GM18861 (cell line): Measurements from ENCODE around the gene CSMD2.

Experiments
- ATAC-seq: cut with Tn5 transposase; IDR thresholded peaks from one replicate; pipeline ENCODE4 v1.9.1; 2021; ENCODE audit not compliant: unreplicated experiment

CSMD2 gene

GRCh38 chr1:33575324-33575879, 589.6 kb downstream of the CSMD2 start:
- ATAC-seq: no peak

GRCh38 chr1:33573661-33574060, 591.4 kb downstream of the CSMD2 start:
- ATAC-seq: no peak

DNA sequence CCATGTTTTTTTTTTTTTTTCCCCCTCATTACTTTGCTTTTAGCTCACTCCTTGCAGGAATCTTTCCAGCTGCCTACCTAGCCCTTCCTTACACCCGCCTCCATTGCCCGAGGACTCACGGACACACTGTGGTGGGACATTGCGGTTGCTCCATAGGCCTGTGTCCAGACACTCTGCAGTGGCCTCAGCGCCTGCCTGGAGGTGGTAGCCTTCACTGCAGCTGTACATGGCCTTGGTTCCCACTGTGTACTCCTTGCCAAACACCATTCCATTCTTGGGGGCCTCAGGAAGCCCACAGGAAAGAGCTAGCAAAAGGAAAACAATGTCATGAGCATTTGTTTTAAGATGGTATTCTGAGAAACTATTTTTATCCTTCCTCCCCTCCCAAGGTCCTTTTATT, 592.6 kb downstream of the CSMD2 start:
- no peak for ATAC-seq

GRCh38 chr1:33569331-33569730, 595.7 kb downstream of the CSMD2 start:
- ATAC-seq: no peak

GRCh38 chr1:33563699-33564098, 601.3 kb downstream of the CSMD2 start:
- no peak for ATAC-seq

GRCh38 chr1:33562563-33562962, 602.5 kb downstream of the CSMD2 start:
- ATAC-seq: no peak

- ATAC-seq: no peak
Observed at GRCh38 chr1:33561576-33561975, 603.5 kb downstream of the CSMD2 start.

- ATAC-seq: no peak
Observed at GRCh38 chr1:33560680-33561079, 604.4 kb downstream of the CSMD2 start.

DNA sequence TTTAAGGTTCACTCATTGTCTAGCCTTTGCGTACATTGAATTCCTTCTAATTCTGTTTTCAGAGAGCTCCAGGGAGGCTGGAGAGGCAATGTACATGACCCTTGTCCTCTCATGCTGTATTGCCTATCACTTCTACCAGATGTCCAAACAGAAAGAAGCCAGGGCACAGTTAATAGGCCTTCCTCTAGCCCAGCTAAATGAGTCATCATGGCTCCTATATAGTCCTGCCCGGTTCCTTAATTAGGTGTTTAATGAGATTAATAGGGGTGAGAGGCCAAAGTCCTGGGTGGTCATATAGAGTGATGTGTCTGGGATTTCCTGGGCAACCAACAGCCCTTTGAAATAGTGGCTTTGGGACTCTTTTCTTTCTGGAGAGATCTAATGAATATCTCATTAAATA, 616.3 kb downstream of the CSMD2 start:
- ATAC-seq: no peak

GRCh38 chr1:33548319-33548718, 616.7 kb downstream of the CSMD2 start:
- ATAC-seq: no peak

DNA sequence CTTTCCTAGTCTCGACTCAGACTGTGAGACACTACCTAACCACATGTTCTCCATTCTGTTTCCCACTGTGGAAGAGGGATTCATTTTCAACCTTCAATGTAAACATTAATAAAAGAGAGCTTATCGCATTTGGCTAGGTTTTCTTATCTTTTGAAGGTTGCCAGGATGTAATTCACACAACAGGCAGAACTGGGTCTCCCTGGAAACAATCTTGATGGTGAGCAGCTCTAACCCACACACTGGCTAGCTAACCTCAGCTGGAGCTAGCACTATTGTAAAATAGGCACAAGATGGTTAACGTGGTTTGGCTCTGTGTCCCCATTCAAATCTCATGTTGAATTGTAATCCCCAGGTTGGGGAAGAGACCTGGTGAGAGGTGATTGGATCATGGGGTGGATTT, 617.5 kb downstream of the CSMD2 start:
- no peak for ATAC-seq

GRCh38 chr1:33541966-33542365, 623.1 kb downstream of the CSMD2 start:
- no peak for ATAC-seq

DNA sequence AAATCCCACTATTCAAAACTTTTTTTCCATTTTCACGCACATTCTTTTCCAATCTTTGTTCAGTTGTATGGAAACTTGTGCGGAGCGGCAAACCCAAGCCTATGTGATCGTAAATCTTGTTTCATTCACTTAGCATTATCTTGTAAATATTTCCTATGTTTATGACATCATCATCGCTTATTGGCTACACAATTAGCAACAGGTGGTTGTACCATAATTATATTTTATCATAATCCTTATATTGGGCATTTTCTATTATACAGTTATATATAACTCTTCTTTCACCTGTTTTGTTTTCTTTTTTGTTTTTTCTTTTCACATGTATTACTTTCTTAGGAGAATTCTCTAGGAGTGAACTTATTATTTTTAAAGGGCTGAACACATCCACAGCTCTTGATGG, 627.1 kb downstream of the CSMD2 start:
- no peak for ATAC-seq

- ATAC-seq: no peak
Observed at GRCh38 chr1:33535334-33535733, 629.7 kb downstream of the CSMD2 start.

DNA sequence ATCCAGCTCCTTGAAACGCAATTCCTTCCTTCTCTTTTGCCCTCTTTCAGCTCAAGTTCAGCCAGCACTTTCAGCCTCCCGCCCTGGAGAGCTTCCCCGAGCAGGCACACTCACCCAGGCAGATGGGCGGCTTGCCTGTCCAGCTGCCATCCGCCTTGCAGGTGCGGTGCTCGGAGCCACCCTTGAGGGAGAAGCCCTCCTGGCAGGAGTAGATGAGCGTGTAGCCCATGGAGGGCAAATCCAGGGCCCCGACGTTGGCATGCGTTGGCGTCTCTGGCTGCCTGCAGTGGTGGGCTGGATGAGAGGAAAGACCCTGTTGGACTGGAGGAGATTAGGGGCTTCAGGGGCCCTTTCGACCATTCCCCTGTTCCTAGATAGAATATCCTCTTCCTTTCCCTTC, 632.1 kb downstream of the CSMD2 start:
- no peak for ATAC-seq

DNA sequence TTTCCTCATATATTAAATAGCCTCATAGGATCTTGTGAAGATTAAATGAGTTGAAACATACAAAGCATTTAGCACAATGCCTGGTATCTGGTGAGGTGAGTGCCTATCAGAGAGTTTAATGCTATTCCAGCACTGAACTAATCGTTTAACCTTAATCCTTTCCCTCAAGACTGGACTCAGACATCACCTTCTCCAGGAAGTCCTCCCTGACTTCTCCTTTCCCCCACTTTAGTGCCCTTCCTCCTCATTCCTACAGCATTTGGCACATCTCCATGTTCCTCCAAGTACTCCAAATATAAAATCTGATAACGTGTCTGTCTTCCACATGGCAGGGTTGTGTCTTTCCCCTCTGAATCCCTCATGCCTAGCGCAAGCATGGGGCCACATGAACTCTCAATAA, 632.8 kb downstream of the CSMD2 start:
- no peak for ATAC-seq

DNA sequence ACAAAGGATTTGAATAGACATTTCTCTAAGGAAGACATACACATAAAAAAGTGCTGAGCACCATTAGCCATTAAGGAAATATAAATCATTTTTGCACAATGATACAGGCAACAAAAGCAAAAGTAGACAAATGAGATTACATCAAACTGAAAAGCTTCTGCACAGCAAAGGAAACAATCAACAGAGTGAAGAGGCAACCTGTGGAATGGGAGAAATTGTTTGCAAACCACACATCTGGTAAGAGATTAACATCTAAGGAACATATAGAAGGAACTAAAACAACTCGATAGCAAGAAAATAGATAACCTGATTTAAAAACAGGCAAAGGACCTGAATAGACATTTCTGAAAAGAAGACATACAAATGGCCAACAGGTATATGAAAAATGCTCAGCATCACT, 635.1 kb downstream of the CSMD2 start:
- no peak for ATAC-seq

- no peak for ATAC-seq
Observed at GRCh38 chr1:33527934-33528333, 637.1 kb downstream of the CSMD2 start.

DNA sequence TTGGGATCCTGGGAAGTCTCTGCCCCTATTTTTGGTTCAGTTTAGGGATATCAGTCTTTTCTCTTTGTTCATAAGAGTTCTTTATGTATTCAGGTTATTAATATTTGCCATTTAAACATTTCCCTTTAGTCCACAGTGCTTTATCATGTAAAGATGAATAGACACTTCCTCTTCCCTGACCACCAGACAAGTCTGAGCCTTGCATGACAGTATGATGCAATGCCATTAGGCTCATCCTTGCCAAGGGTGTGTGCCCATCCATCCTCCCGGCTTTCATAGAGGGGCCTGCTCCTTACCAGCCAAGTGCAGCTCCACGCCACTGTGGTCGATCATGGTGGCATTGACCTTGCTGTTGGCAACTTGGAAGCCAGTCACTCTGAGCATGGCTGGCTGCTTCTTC, 640.4 kb downstream of the CSMD2 start:
- no peak for ATAC-seq

- ATAC-seq: no peak
Observed at GRCh38 chr1:33519240-33519884, 645.7 kb downstream of the CSMD2 start.

DNA sequence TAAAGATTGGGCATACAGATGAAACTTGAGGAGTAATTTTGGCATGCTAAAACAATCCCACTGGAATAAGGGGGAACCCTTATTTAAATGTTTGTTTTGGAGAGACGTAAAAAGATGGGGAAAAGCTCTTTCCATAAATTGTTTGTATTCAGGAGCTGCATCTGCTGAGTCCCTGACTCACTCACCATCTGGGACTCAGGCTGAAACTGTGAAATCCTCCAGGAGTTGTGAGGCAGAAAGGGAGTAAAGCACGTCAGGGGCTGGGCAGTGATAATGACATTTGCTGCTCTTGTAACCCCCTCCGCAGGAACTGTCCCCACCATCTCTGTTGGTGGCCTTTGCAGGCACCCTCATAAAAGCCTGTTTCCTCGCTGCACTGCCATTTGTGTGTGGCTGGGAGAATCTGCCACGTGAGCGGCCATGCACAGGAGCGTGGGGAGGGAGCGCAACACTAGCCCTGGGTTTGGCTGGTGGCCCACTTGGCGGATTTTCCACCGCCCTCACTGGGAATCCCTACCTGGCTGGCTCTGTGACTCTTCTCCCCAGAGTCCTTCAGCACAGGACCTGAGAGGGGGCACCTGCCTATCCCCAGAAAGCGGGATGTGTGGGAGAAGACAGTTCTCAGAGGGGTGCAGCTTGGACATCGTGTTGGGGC, 647.3 kb downstream of the CSMD2 start:
- no peak for ATAC-seq

DNA sequence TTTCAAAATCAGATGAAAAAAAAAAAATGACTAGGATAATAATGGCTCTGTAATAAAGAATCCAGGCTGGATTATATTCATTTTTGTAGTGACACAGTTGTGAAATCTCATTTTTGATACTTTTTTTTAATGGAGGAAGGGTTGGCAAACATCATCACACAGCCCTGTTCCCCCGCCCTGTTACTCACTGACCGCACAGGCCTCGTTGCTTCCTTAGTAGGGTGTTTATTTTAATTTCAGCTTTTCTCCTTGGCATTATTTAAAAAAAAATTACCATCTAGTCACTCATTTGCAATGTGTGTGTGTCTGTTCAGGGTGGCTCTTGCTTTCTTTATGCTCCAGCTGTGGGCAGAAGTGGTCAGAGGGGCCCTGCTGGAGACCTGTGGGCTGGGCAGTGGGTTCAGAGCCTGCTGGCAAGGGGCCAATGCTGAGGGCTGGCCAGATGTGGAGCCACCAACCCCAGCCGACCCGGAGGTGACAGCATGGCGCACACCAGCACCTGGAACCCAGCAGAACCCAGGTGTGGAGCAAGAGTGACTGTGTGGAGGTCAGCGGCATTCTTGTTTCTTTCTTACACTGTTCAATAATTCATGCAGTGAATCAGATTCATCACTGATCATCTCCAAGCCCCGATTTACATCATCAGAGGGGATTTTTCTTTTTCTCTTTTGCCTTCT, 648.0 kb downstream of the CSMD2 start:
- no peak for ATAC-seq
